Measurements from ENCODE around the gene RBM17. TPM values are rescaled to one million over a fixed set of nuclear protein-coding genes. Genes with fewer than 3 reads are reported as not detected.

RBM17 gene
- total and polyA plus RNA-seq, 10 of the 15 experiments (the other 5 are each of a cell fraction or from before 2014, with no cell fraction given): 28.4 to 181 (median 83.9) TPM

DNA sequence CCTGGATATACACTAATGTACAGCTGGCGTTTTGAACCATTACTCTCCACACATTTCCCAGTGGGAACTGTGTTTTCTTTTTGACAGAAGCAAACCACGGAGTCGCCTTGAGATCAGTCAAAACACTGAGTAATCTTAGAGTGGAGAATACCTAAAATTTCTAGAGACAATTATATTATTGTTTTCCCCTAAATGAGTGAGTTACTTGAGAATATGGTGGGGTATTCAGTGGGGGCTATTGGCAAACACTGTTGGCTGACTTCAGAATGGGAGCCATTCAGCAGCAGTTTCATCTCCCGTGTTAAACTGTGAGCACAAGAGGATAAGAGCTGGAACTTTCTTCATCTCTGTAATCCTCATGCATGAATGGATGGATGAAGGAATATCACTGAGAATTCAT, 32.9 kb upstream of the RBM17 start:
- H3K9ac ChIP-seq (ENCODE audit: control insufficient read depth, insufficient read depth, low read length): no peak overlapping the region
- POLR2A ChIA-PET: interaction anchor here (0.6 to 1.6 kb wide), 3 partner anchors 11 to 63 kb away, joined by 3 to 5 read pairs (median 5); no protein-coding TSS in a partner anchor
- FAIRE-seq (no peak), DNase-seq (ENCODE audit: low read depth, low spot score) (no peak), ATAC-seq (no peak)
- no peaks in the 10 kb centered on the region for H3K27me3 ChIP-seq (replicated peaks in 1 of 2; ENCODE audit: control insufficient read depth in 2 of 2, insufficient read depth in 2 of 2, low read length in 1 of 2)
- in situ Hi-C loops (cut with MboI): no loop called here
- CTCF ChIA-PET: interaction anchor here (0.7 to 3.2 kb wide), 5 partner anchors 16 to 382 kb away, joined by 3 to 23 read pairs (median 3); no protein-coding TSS in a partner anchor
- H3K9me3 ChIP-seq (replicated peaks; ENCODE audit: control insufficient read depth, insufficient read depth, low read length): no peaks in the 10 kb centered on the region
- no peak overlapping the region for H3K27ac ChIP-seq (ENCODE audit: control insufficient read depth, insufficient read depth)
- no peak overlapping the region for H3K4me2 ChIP-seq (ENCODE audit: control insufficient read depth, insufficient read depth)
- no peak overlapping the region for H2AFZ ChIP-seq (ENCODE audit: control insufficient read depth, low read depth, low read length)
- no peaks in the 10 kb centered on the region for H3K36me3 ChIP-seq (ENCODE audit: control insufficient read depth in 2 of 2, insufficient read depth in 2 of 2, low read length in 1 of 2)
- SMC1A ChIA-PET (ENCODE audit: uncharacterized antibody, unreplicated experiment): interaction anchor here (1.0 to 2.7 kb wide), 10 partner anchors 11 to 213 kb away, joined by 3 to 12 read pairs (median 4); no protein-coding TSS in a partner anchor
- no peaks in the 10 kb centered on the region for H4K20me1 ChIP-seq (ENCODE audit: control insufficient read depth, insufficient read depth)
- WGBS (ENCODE audit: insufficient coverage, insufficient replicate concordance, low lambda C conversion rate, missing lambda C conversion rate): 28% methylated on average over 4 of the region's 4 CpGs
- intact Hi-C loops (cut with micrococcal nuclease; ENCODE audit: unreplicated experiment): no loop called here
- RAD21 ChIA-PET (ENCODE audit: unreplicated experiment): interaction anchor here (0.5 to 1.8 kb wide), 3 partner anchors 15 to 239 kb away, joined by 3 to 6 read pairs (median 6); no protein-coding TSS in a partner anchor
- no TSS peak for BruUV-seq (replicated peaks)
- H3K4me1 ChIP-seq (ENCODE audit: control insufficient read depth, insufficient read depth, low read length): peaks cover 57% of the 10 kb centered on the region
- no peak overlapping the region for H3K4me3 ChIP-seq
- no peaks in the 10 kb centered on the region for H3K79me2 ChIP-seq (ENCODE audit: control insufficient read depth, insufficient read depth, low read length)
- no peak for TF ChIP-seq ATF7 (IDR thresholded peaks at IDR 0.05; ENCODE audit: low read depth)
- no peak for TF ChIP-seq CREM (IDR thresholded peaks at IDR 0.05; ENCODE audit: low read depth)
- TF ChIP-seq NFYB (IDR thresholded peaks at IDR 0.05; ENCODE audit: insufficient read depth, low read depth, low read length): no peak
- peak in 1 of 2 experiments; percentile 11; a peak in 1 of 4 replicates for TF ChIP-seq IKZF2 (IDR thresholded peaks at IDR 0.05)
- no peak for TF ChIP-seq CHD2 (IDR thresholded peaks at IDR 0.05; ENCODE audit: borderline replicate concordance, low read depth, low read length)
- TF ChIP-seq EED (IDR thresholded peaks at IDR 0.05; ENCODE audit: low read depth): peak; percentile 8; the same call in 1 of the 2 replicates
- TF ChIP-seq NFIC (IDR thresholded peaks at IDR 0.05; ENCODE audit: low read depth, low read length): no peak
- TF ChIP-seq RUNX3 (IDR thresholded peaks at IDR 0.05; ENCODE audit: low read length): peak; percentile 32; the same call in 1 of the 2 replicates
- TF ChIP-seq WRNIP1 (IDR thresholded peaks at IDR 0.05; ENCODE audit: borderline replicate concordance, low read depth, low read length): no peak
- TF ChIP-seq RELA (IDR thresholded peaks at IDR 0.05; ENCODE audit: borderline replicate concordance, partially characterized antibody): no peak
- no peak for TF ChIP-seq REST (IDR thresholded peaks at IDR 0.05; ENCODE audit: low read depth, low read length)
- TF ChIP-seq CHD1 (IDR thresholded peaks at IDR 0.05; ENCODE audit: low read depth, low read length): no peak
- TF ChIP-seq NBN (IDR thresholded peaks at IDR 0.05): no peak
- no peak for TF ChIP-seq CUX1 (IDR thresholded peaks at IDR 0.05; ENCODE audit: insufficient replicate concordance, low read depth, low read length)
- no peak for TF ChIP-seq SUPT20H (IDR thresholded peaks at IDR 0.05; ENCODE audit: borderline replicate concordance, control insufficient read depth, low read depth, low read length)
- no peak for TF ChIP-seq TBL1XR1 (IDR thresholded peaks at IDR 0.05; ENCODE audit: low read depth, low read length)
